Thoracic aorta endothelial cell (primary cell): ENCODE results near the gene KATNB1. TPM values are rescaled to one million over a fixed set of nuclear protein-coding genes. Genes with fewer than 3 reads are reported as not detected.

ENCODE experiments used
- small RNA-seq: library from RNA; depleted of rRNA; stranded (forward); fragments of <200 nt; gene quantifications from one replicate; pipeline ENCODE3, GENCODE V24; 2012
- total RNA-seq: library from RNA; depleted of rRNA; stranded (reverse); fragments of >200 nt; gene quantifications from 2 replicates; pipeline ENCODE4 v1.2.3, GENCODE V29; 2012

Gene KATNB1, protein sequence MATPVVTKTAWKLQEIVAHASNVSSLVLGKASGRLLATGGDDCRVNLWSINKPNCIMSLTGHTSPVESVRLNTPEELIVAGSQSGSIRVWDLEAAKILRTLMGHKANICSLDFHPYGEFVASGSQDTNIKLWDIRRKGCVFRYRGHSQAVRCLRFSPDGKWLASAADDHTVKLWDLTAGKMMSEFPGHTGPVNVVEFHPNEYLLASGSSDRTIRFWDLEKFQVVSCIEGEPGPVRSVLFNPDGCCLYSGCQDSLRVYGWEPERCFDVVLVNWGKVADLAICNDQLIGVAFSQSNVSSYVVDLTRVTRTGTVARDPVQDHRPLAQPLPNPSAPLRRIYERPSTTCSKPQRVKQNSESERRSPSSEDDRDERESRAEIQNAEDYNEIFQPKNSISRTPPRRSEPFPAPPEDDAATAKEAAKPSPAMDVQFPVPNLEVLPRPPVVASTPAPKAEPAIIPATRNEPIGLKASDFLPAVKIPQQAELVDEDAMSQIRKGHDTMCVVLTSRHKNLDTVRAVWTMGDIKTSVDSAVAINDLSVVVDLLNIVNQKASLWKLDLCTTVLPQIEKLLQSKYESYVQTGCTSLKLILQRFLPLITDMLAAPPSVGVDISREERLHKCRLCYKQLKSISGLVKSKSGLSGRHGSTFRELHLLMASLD
- 25.7 and 29.9 TPM in 2 replicates for total RNA-seq

GRCh38 chr16:57735755-57736418, at the start of gene KATNB1:
KATNB1 (plus strand) TSS chr16:57735770; CDS start chr16:57737244, 1,474 bp downstream.

DNA sequence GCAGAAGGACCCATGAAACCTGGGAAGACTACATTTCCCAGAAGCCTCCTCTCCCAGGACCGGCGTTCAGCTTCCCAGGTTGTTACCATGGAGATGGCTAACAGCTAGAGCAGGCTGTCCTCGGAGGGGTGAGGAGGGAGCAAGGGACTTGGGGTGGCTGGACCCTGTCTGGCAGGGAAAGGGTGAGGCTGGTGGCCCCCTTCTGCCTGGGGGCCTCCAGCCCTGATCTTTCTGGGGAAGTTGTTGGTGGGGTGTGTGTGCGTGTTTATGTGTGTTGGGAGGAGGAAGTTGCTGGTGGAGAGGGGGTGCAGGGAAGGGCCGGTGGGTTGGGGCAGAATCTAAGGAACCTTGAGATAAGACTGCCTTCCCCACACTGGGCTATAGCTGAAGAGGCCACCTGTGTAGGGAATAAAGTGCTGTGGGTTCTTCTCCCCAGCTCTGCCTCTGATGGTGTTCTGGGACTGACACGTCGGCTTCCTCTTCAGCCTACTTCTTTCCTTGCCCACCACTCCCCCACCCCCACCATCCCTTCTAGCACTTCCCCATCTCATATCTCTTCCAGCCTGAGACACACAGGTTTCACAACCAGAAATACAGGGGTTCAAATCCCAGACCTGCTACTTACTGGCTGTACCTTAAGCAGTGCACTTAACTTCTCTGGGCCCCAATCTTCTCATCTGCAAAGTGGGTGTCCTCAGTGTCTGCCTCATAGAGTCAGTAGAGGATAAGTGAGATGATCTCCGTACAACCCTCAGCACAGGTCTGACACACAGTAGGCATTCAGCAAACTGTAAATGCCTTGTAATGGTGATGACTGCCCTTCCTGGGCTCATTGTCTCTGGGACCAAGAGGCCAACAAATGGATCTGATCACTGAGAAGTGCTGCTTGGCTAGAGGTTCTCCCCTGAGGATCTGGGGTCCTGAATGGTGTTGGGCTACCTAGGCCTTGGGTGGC, 40.6 kb upstream of the KATNB1 start, which contains the start of gene DRC7:
Gene DRC7 (plus strand): TSS at position 82 of the 955 bp plus-strand sequence. CDS start 3,144 bp downstream, outside the sequence.

GRCh38 chr16:57802341-57803133, 67.0 kb downstream of the KATNB1 start, which contains the start of gene KIFC3:
KIFC3 (minus strand) TSS chr16:57802491; CDS start chr16:57798243, 4,248 bp downstream.

Small RNA genes lying within 50 kb of the gene (small RNA-seq; reads per million reads assigned to genes)
- not detected for gene MIR6772

Other genes with a start within 250 kb of the KATNB1 start
- gene DOK4, start 249.3 kb upstream of the KATNB1 start, total RNA-seq: 18.0 and 29.9 TPM in 2 replicates
- gene CCDC102A, start 199.2 kb upstream of the KATNB1 start, total RNA-seq: 7.2 and 8.8 TPM in 2 replicates
- gene ADGRG5, start 193.1 kb upstream of the KATNB1 start, total RNA-seq: not detected in 2 replicates
- 54.5 and 137 TPM in 2 replicates for gene ADGRG1, start 107.1 kb upstream of the KATNB1 start, total RNA-seq
- gene ADGRG3, start 67.5 kb upstream of the KATNB1 start, total RNA-seq: not detected in 2 replicates
- gene DRC7, start 41.0 kb upstream of the KATNB1 start, total RNA-seq: 0.07 TPM in 1 of 2 replicates, not detected in the other
- gene KIFC3, start 66.7 kb downstream of the KATNB1 start, total RNA-seq: 39.6 and 41.0 TPM in 2 replicates
- 0.07 and 0.53 TPM in 2 replicates for gene CNGB1, start 235.4 kb downstream of the KATNB1 start, total RNA-seq